CD14-positive monocyte (primary cell): Measurements from ENCODE around the gene DGKB. TPM values are rescaled to one million over a fixed set of nuclear protein-coding genes. Genes with fewer than 3 reads are reported as not detected.

Source experiments
- DNase-seq, 3 donors: peaks; one replicate each; pipeline ENCODE4 v3.0.0-alpha.2; 2011 to 2022
- H2AFZ ChIP-seq: 2 replicates; pipeline ENCODE4 v1.6.0; 2012; ENCODE audit warnings: mild to moderate bottlenecking, low read depth, low read length, inconsistent platforms; ENCODE audit not compliant: insufficient read depth, poor library complexity, severe bottlenecking
- H3K27ac ChIP-seq, 2 donors: 1 replicate in 1 of 2; 2 replicates in 1 of 2; pipeline ENCODE4 v1.5.1; 2012 to 2013; ENCODE audit warnings: low read length in 2 of 2, control low read depth in 1 of 2, inconsistent platforms in 1 of 2, low read depth in 1 of 2, mild to moderate bottlenecking in 1 of 2
- H3K27me3 ChIP-seq, 2 donors: one replicate each; pipeline versions ENCODE4 v1.6.0 to v1.6.1; 2011 to 2013; ENCODE audit warnings: low read length in 2 of 2; ENCODE audit not compliant: control insufficient read depth in 2 of 2, insufficient read depth in 2 of 2
- H3K36me3 ChIP-seq, 2 donors: replicated peaks in 1 of 2; 1 replicate in 1 of 2; 2 replicates in 1 of 2; pipeline versions ENCODE4 v1.5.1 to v1.6.1; 2012 to 2013; ENCODE audit warnings: low read length in 2 of 2, control low read depth in 1 of 2, inconsistent platforms in 1 of 2, mild to moderate bottlenecking in 1 of 2; ENCODE audit not compliant: insufficient read depth in 2 of 2, control insufficient read depth in 1 of 2
- H3K4me1 ChIP-seq, 2 donors: 1 replicate in 1 of 2; 2 replicates in 1 of 2; pipeline versions ENCODE4 v1.5.1 to v1.6.1; 2012 to 2013; ENCODE audit warnings: low read length in 2 of 2, control low read depth in 1 of 2, inconsistent platforms in 1 of 2, mild to moderate bottlenecking in 1 of 2, moderate library complexity in 1 of 2; ENCODE audit not compliant: insufficient read depth in 2 of 2, control insufficient read depth in 1 of 2
- H3K4me2 ChIP-seq: replicated peaks from 2 replicates; pipeline ENCODE3; 2012; ENCODE audit warnings: low read length, moderate library complexity, mild to moderate bottlenecking; ENCODE audit not compliant: poor library complexity, severe bottlenecking; ENCODE audit errors: extremely low read depth
- H3K4me3 ChIP-seq, 3 experiments: fragments of 200-600 bp in 1 of 3; sonication (generic) in 1 of 3; replicated peaks in 1 of 3; 1 replicate in 2 of 3; 2 replicates in 1 of 3; pipeline ENCODE4 v1.5.1; 2011 to 2013; ENCODE audit warnings: low read length in 3 of 3, mild to moderate bottlenecking in 3 of 3, control low read depth in 2 of 3, low read depth in 2 of 3, inconsistent platforms in 1 of 3, moderate library complexity in 1 of 3
- H3K79me2 ChIP-seq: 2 replicates; pipeline ENCODE4 v1.6.0; 2012; ENCODE audit warnings: mild to moderate bottlenecking, control low read depth, inconsistent platforms, low read length, moderate library complexity; ENCODE audit not compliant: insufficient read depth
- H3K9ac ChIP-seq: 2 replicates; pipeline ENCODE4 v1.6.0; 2017; ENCODE audit warnings: low read length, mild to moderate bottlenecking; ENCODE audit not compliant: insufficient read depth, poor library complexity, severe bottlenecking
- H3K9me3 ChIP-seq, 2 donors: replicated peaks in 1 of 2; 1 replicate in 1 of 2; 2 replicates in 1 of 2; pipeline versions ENCODE4 v1.5.1 to v1.6.1; 2012 to 2013; ENCODE audit warnings: low read length in 2 of 2, control low read depth in 1 of 2; ENCODE audit not compliant: control insufficient read depth in 1 of 2, insufficient read depth in 1 of 2
- H4K20me1 ChIP-seq: 2 replicates; pipeline ENCODE4 v1.6.0; 2012; ENCODE audit warnings: mild to moderate bottlenecking, low read length, control low read depth, moderate library complexity; ENCODE audit not compliant: insufficient read depth
- H3K27ac Mint-ChIP-seq, 7 donors: one replicate each; pipeline ENCODE4 v1.8.0; 2020; ENCODE audit warnings: mild to moderate bottlenecking in 7 of 7, mixed read lengths in 7 of 7, moderate library complexity in 6 of 7, inconsistent platforms in 2 of 7
- H3K27me3 Mint-ChIP-seq, 3 donors: one replicate each; pipeline ENCODE4 v1.8.0; 2021 to 2022; ENCODE audit warnings: low read depth in 3 of 3, mild to moderate bottlenecking in 3 of 3, mixed read lengths in 3 of 3, moderate library complexity in 3 of 3, inconsistent platforms in 1 of 3
- H3K36me3 Mint-ChIP-seq, 2 donors: one replicate each; pipeline ENCODE4 v1.8.0; 2020; ENCODE audit warnings: mixed read lengths in 2 of 2, inconsistent platforms in 1 of 2, mild to moderate bottlenecking in 1 of 2
- H3K4me1 Mint-ChIP-seq: one replicate; pipeline ENCODE4 v1.8.0; 2020; ENCODE audit warnings: mild to moderate bottlenecking, mixed read lengths
- H3K4me3 Mint-ChIP-seq, 2 donors: one replicate each; pipeline ENCODE4 v1.8.0; 2020; ENCODE audit warnings: mild to moderate bottlenecking in 2 of 2, mixed read lengths in 2 of 2, moderate library complexity in 1 of 2
- H3K9me3 Mint-ChIP-seq, 7 donors: one replicate each; pipeline ENCODE4 v1.8.0; 2020 to 2022; ENCODE audit warnings: mixed read lengths in 7 of 7, mild to moderate bottlenecking in 6 of 7, moderate library complexity in 6 of 7, inconsistent platforms in 2 of 7
- CTCF ChIP-seq: fragments of 200-600 bp; IDR thresholded peaks from one replicate; pipeline ENCODE4 v1.8.0; 2022; ENCODE audit warnings: antibody characterized with exemption, mild to moderate bottlenecking
- WGBS: methylation state at CpG from one replicate; pipeline ENCODE4 v1.1.5; 2013; ENCODE audit warnings: missing lambda C conversion rate; ENCODE audit not compliant: insufficient coverage; 5-methylcytosine and 5-hydroxymethylcytosine counted together
- intact Hi-C, 2 donors: fragments of 100-400 bp; cut with micrococcal nuclease; formaldehyde crosslinking; loops; one replicate each; pipeline versions ENCODE4 v1.15.0 to v1.15.1; 2023
- polyA plus RNA-seq, 3 donors: library from polyadenylated mRNA; depleted of rRNA in 1 of 3; unstranded in 2 of 3; stranded (reverse) in 1 of 3; fragments of 300-500 nt in 2 of 3; fragments of >200 nt in 1 of 3; fragmentation: Illumina TruSeq in 2 of 3; gene quantifications; 1 replicate in 2 of 3; 2 replicates in 1 of 3; pipeline ENCODE4 v1.2.3, GENCODE V29; 2012 to 2021

The DGKB gene
- polyA plus RNA-seq, 3 donors, result not detected

GRCh38 chr7:14196555-14196954, 706.0 kb downstream of the DGKB start:
- no peak overlapping the region for H3K4me3 ChIP-seq
- H3K4me3 Mint-ChIP-seq, result no peak overlapping the region
- no peaks in the 10 kb centered on the region for H3K36me3 ChIP-seq
- no peak overlapping the region for H3K27ac Mint-ChIP-seq
- no peaks in the 10 kb centered on the region for H3K79me2 ChIP-seq
- no peak for TF ChIP-seq CTCF
- H3K4me1 Mint-ChIP-seq, result no peaks in the 10 kb centered on the region
- intact Hi-C loops, result no loop called here
- peaks cover 0 to 7% of the 10 kb centered on the region in 2 donors for H3K9me3 ChIP-seq
- H3K4me1 ChIP-seq, result no peaks in the 10 kb centered on the region
- no peaks in the 10 kb centered on the region for H3K27me3 Mint-ChIP-seq
- no peaks in the 10 kb centered on the region for H3K27me3 ChIP-seq
- H3K4me2 ChIP-seq, result no peak overlapping the region
- no peak overlapping the region for H3K27ac ChIP-seq
- H2AFZ ChIP-seq, result no peak overlapping the region
- H4K20me1 ChIP-seq, result no peaks in the 10 kb centered on the region
- H3K9ac ChIP-seq, result no peak overlapping the region
- WGBS, result no CpG with 5 or more reads among the region's 2 CpGs
- no peaks in the 10 kb centered on the region for H3K36me3 Mint-ChIP-seq
- H3K9me3 Mint-ChIP-seq, result peaks cover 0 to 5% (median 0%) of the 10 kb centered on the region in 7 donors
- no peak for DNase-seq

GRCh38 chr7:14195871-14196270, 706.7 kb downstream of the DGKB start:
- H3K27me3 ChIP-seq, result no peaks in the 10 kb centered on the region
- H3K9ac ChIP-seq, result no peak overlapping the region
- Mint-ChIP-seq H3K4me1 (no peaks in the 10 kb centered on the region), H3K36me3 (no peaks in the 10 kb centered on the region), H3K27ac (no peak overlapping the region), H3K27me3 (no peaks in the 10 kb centered on the region), H3K9me3 (peaks cover 0 to 5% (median 0%) of the 10 kb centered on the region in 7 donors), H3K4me3 (no peak overlapping the region)
- no peak overlapping the region for H3K4me3 ChIP-seq
- H3K79me2 ChIP-seq, result no peaks in the 10 kb centered on the region
- peaks cover 0 to 11% of the 10 kb centered on the region in 2 donors for H3K9me3 ChIP-seq
- 89% methylated on average over 2 of the region's 4 CpGs for WGBS
- H3K4me1 ChIP-seq, result no peaks in the 10 kb centered on the region
- no peak for DNase-seq
- H3K4me2 ChIP-seq, result no peak overlapping the region
- intact Hi-C loops, result no loop called here
- H2AFZ ChIP-seq, result no peak overlapping the region
- TF ChIP-seq CTCF, result no peak
- no peaks in the 10 kb centered on the region for H3K36me3 ChIP-seq
- no peaks in the 10 kb centered on the region for H4K20me1 ChIP-seq
- no peak overlapping the region for H3K27ac ChIP-seq
